ENCODE results near the gene CDH24. TPM values are rescaled to one million over a fixed set of nuclear protein-coding genes. Genes with fewer than 3 reads are reported as not detected.

CDH24 gene
- total and polyA plus RNA-seq, 4 experiments from 2014 or later, result 0.15 to 1.6 (median 0.93) TPM

- no peak for DNase-seq
- CTCF ChIA-PET (ENCODE audit: partially characterized antibody), result interaction anchor here (1.0 to 5.6 kb wide), 21 partner anchors 8 to 358 kb away, joined by 3 to 47 read pairs (median 6); partner anchors contain the start of genes ACIN1, C14orf119, CDH24 and CEBPE
- peak overlapping the region in 1 of 7 donors; percentile 59 for H3K27ac Mint-ChIP-seq
- POLR2A ChIA-PET (ENCODE audit: partially characterized antibody), result interaction anchor here (0.9 to 2.4 kb wide), 4 partner anchors 9 to 43 kb away, joined by 3 to 16 read pairs (median 4); partner anchors contain the start of genes ACIN1 and C14orf119
- Histone ChIP-seq H3K9me3 (ENCODE audit: control insufficient read depth in 1 of 2, low read length in 2 of 2) (no peaks in the 10 kb centered on the region), H3K27me3 (ENCODE audit: insufficient read depth, low read length) (no peaks in the 10 kb centered on the region), H3K4me1 (ENCODE audit: insufficient read depth, low read length) (no peaks in the 10 kb centered on the region), H3K4me3 (ENCODE audit: low read length in 2 of 2) (no peak overlapping the region), H3K36me3 (ENCODE audit: insufficient read depth, low read length) (peaks cover 83% of the 10 kb centered on the region), H3K27ac (ENCODE audit: low read depth, low read length) (no peak overlapping the region)
- no peaks in the 10 kb centered on the region for H3K27me3 Mint-ChIP-seq
- intact Hi-C loops (cut with micrococcal nuclease), result loop anchor here (1.0 to 2.0 kb wide), 3 partner anchors 9 to 109 kb away; no protein-coding TSS in a partner anchor
- H3K4me3 Mint-ChIP-seq, result no peak overlapping the region
- peaks cover 0 to 9% (median 8%) of the 10 kb centered on the region in 4 donors for H3K4me1 Mint-ChIP-seq
- H3K36me3 Mint-ChIP-seq, result peaks cover 51 to 79% of the 10 kb centered on the region in 2 donors
- no peaks in the 10 kb centered on the region for H3K9me3 Mint-ChIP-seq
Measured at GRCh38 chr14:23077962-23078361, 20.6 kb upstream of the CDH24 start.

DNA sequence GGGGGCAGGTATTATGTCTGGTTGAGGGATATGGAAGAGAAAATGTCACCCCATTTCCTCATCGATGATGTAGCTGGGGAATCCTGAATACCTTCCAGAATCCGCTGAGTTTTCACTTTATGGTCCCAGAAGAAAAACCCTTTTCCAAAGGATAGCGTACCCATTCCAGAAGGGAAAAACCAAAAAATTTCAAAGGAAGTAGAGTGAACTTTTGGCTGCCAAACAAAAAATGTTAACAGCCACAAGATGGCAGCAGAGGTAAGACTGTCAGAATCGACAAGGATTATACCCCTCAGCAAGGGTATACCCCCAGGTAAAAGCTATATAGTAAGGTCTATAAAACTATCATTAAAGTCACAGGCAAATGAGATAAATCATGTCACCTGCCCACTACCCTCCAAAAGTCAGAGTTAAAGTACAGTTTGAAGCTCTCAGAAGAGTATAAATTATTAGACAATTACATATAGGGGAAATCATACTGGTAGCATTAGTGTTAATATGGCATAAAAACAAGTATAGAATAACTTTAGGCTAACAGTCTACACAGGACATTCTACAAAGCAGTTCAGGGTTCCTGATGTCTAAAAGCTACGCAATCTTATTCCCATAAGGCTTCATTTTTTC lies 19.6 kb upstream of the CDH24 start:
- Histone ChIP-seq H3K27ac (ENCODE audit: low read depth, low read length) (no peak overlapping the region), H3K4me3 (ENCODE audit: low read length in 2 of 2) (no peak overlapping the region), H3K4me1 (ENCODE audit: insufficient read depth, low read length) (peaks cover 5% of the 10 kb centered on the region), H3K9me3 (ENCODE audit: control insufficient read depth in 1 of 2, low read length in 2 of 2) (no peaks in the 10 kb centered on the region), H3K27me3 (ENCODE audit: insufficient read depth, low read length) (no peaks in the 10 kb centered on the region), H3K36me3 (ENCODE audit: insufficient read depth, low read length) (peaks cover 87% of the 10 kb centered on the region)
- ChIA-PET CTCF (ENCODE audit: partially characterized antibody) (interaction anchor here (0.6 to 5.6 kb wide), 34 partner anchors 8 to 359 kb away, joined by 3 to 47 read pairs (median 4); partner anchors contain the start of genes ACIN1, AJUBA, C14orf119 and CDH24), POLR2A (ENCODE audit: partially characterized antibody) (interaction anchor here (1.1 to 2.4 kb wide), 6 partner anchors 8 to 277 kb away, joined by 3 to 16 read pairs (median 4); partner anchors contain the start of genes ACIN1 and C14orf119)
- intact Hi-C loops (cut with micrococcal nuclease), result loop anchor here (1.0 to 2.0 kb wide), 3 partner anchors 8 to 110 kb away; no protein-coding TSS in a partner anchor
- peaks cover 55 to 87% of the 10 kb centered on the region in 2 donors for H3K36me3 Mint-ChIP-seq
- H3K4me3 Mint-ChIP-seq, result no peak overlapping the region
- H3K4me1 Mint-ChIP-seq, result peaks cover 6 to 15% (median 10%) of the 10 kb centered on the region in 4 donors
- H3K27me3 Mint-ChIP-seq, result no peaks in the 10 kb centered on the region
- H3K27ac Mint-ChIP-seq, result peak overlapping the region in 3 of 7 donors; percentile 16 to 70 (median 57)
- DNase-seq, result peak in 4 of 5 donors; percentile 25 to 42 (median 38)
- H3K9me3 Mint-ChIP-seq, result no peaks in the 10 kb centered on the region

DNA sequence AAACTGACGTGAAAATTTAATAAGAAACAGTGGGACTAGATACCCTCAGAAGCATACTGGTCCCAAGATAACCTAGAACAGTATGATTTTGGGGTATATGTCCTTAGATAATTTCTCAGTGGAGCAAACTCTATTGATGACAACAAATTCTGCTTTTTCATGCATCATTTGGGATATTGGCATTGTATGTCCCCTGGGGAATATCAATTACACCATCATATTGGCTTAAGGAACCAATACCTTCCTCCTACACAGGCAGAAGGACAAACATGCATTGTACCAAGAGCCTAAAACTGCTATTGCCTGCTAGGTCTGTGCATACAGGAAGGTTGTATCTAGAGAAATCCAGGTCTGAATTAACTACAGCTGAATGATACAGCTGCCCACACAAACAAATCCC lies 17.6 kb upstream of the CDH24 start:
- H3K9me3 Mint-ChIP-seq, result no peaks in the 10 kb centered on the region
- H3K27ac Mint-ChIP-seq, result peak overlapping the region in 1 of 7 donors; percentile 23
- ChIA-PET CTCF (ENCODE audit: partially characterized antibody) (interaction anchor here (0.7 to 1.9 kb wide), 4 partner anchors 17 to 113 kb away, joined by 3 to 7 read pairs (median 3); partner anchors contain the start of genes ACIN1 and C14orf119), POLR2A (ENCODE audit: partially characterized antibody) (no interaction called here)
- H3K9me3 ChIP-seq (ENCODE audit: control insufficient read depth in 1 of 2, low read length in 2 of 2), result no peaks in the 10 kb centered on the region
- H3K4me1 ChIP-seq (ENCODE audit: insufficient read depth, low read length), result peaks cover 22% of the 10 kb centered on the region
- peaks cover 69% of the 10 kb centered on the region for H3K36me3 ChIP-seq (ENCODE audit: insufficient read depth, low read length)
- H3K27ac ChIP-seq (ENCODE audit: low read depth, low read length), result no peak overlapping the region
- DNase-seq, result no peak
- intact Hi-C loops (cut with micrococcal nuclease), result no loop called here
- H3K36me3 Mint-ChIP-seq, result peaks cover 39 to 78% of the 10 kb centered on the region in 2 donors
- no peaks in the 10 kb centered on the region for H3K27me3 Mint-ChIP-seq
- H3K4me3 ChIP-seq (ENCODE audit: low read length in 2 of 2), result no peak overlapping the region
- H3K27me3 ChIP-seq (ENCODE audit: insufficient read depth, low read length), result no peaks in the 10 kb centered on the region
- H3K4me3 Mint-ChIP-seq, result no peak overlapping the region
- H3K4me1 Mint-ChIP-seq, result peaks cover 17 to 25% (median 24%) of the 10 kb centered on the region in 4 donors

GRCh38 chr14:23071921-23072539 lies 14.7 kb upstream of the CDH24 start:
- Histone ChIP-seq H3K9me3 (ENCODE audit: control insufficient read depth in 1 of 2, low read length in 2 of 2) (no peaks in the 10 kb centered on the region), H3K4me1 (ENCODE audit: insufficient read depth, low read length) (peaks cover 28% of the 10 kb centered on the region), H3K4me3 (ENCODE audit: low read length in 2 of 2) (no peak overlapping the region), H3K27ac (ENCODE audit: low read depth, low read length) (peak overlapping the region; percentile 69), H3K36me3 (ENCODE audit: insufficient read depth, low read length) (peaks cover 56% of the 10 kb centered on the region), H3K27me3 (ENCODE audit: insufficient read depth, low read length) (no peaks in the 10 kb centered on the region)
- Mint-ChIP-seq H3K4me3 (peak overlapping the region; percentile 93 to 99 (median 94)), H3K27me3 (no peaks in the 10 kb centered on the region), H3K4me1 (peaks cover 21 to 36% (median 30%) of the 10 kb centered on the region in 4 donors), H3K9me3 (no peaks in the 10 kb centered on the region), H3K36me3 (peaks cover 21 to 69% of the 10 kb centered on the region in 2 donors), H3K27ac (peak overlapping the region; percentile 89 to 98 (median 95))
- POLR2A ChIA-PET (ENCODE audit: partially characterized antibody), result interaction anchor here (0.6 to 2.5 kb wide), 11 partner anchors 8 to 142 kb away, joined by 3 to 29 read pairs (median 3); partner anchors contain the start of genes ACIN1, C14orf119, CEBPE and PRMT5
- intact Hi-C loops (cut with micrococcal nuclease), result no loop called here
- CTCF ChIA-PET (ENCODE audit: partially characterized antibody), result interaction anchor here (1.1 to 3.7 kb wide), 16 partner anchors 9 to 308 kb away, joined by 3 to 40 read pairs (median 6); partner anchors contain the start of genes ACIN1, AJUBA, C14orf119 and CDH24
- no peak for DNase-seq

- H3K27ac ChIP-seq (ENCODE audit: low read depth, low read length), result peak overlapping the region; percentile 69
- no peaks in the 10 kb centered on the region for H3K27me3 ChIP-seq (ENCODE audit: insufficient read depth, low read length)
- peak overlapping the region; percentile 76 to 89 for H3K4me3 ChIP-seq (ENCODE audit: low read length in 2 of 2)
- peak; percentile 69 to 87 (median 74) for DNase-seq
- CTCF ChIA-PET (ENCODE audit: partially characterized antibody), result interaction anchor here (1.1 to 3.7 kb wide), 20 partner anchors 10 to 308 kb away, joined by 3 to 40 read pairs (median 6); partner anchors contain the start of genes ACIN1, AJUBA, C14orf119 and CDH24
- Mint-ChIP-seq H3K27ac (peak overlapping the region; percentile 89 to 98 (median 95)), H3K27me3 (no peaks in the 10 kb centered on the region), H3K4me1 (peaks cover 21 to 36% (median 30%) of the 10 kb centered on the region in 4 donors), H3K9me3 (no peaks in the 10 kb centered on the region), H3K36me3 (peaks cover 21 to 69% of the 10 kb centered on the region in 2 donors), H3K4me3 (peak overlapping the region; percentile 93 to 99 (median 94))
- H3K4me1 ChIP-seq (ENCODE audit: insufficient read depth, low read length), result peaks cover 28% of the 10 kb centered on the region
- POLR2A ChIA-PET (ENCODE audit: partially characterized antibody), result interaction anchor here (0.7 to 2.5 kb wide), 11 partner anchors 8 to 142 kb away, joined by 3 to 29 read pairs (median 3); partner anchors contain the start of genes ACIN1, C14orf119, CEBPE and PRMT5
- no peaks in the 10 kb centered on the region for H3K9me3 ChIP-seq (ENCODE audit: control insufficient read depth in 1 of 2, low read length in 2 of 2)
- intact Hi-C loops (cut with micrococcal nuclease), result no loop called here
- H3K36me3 ChIP-seq (ENCODE audit: insufficient read depth, low read length), result peaks cover 55% of the 10 kb centered on the region
Measured at GRCh38 chr14:23071244-23071920, 14.1 kb upstream of the CDH24 start.

GRCh38 chr14:23070262-23071129 lies 13.2 kb upstream of the CDH24 start:
- H3K9me3 Mint-ChIP-seq, result no peaks in the 10 kb centered on the region
- H3K4me3 ChIP-seq (ENCODE audit: low read length in 2 of 2), result peak overlapping the region; percentile 76 to 89
- H3K36me3 Mint-ChIP-seq, result peaks cover 24 to 69% of the 10 kb centered on the region in 2 donors
- CTCF ChIA-PET (ENCODE audit: partially characterized antibody), result interaction anchor here (0.7 to 3.7 kb wide), 21 partner anchors 12 to 309 kb away, joined by 3 to 40 read pairs (median 6); partner anchors contain the start of genes ACIN1, AJUBA, C14orf119 and CDH24
- H3K4me1 Mint-ChIP-seq, result peaks cover 21 to 41% (median 32%) of the 10 kb centered on the region in 4 donors
- intact Hi-C loops (cut with micrococcal nuclease), result no loop called here
- no peaks in the 10 kb centered on the region for H3K27me3 Mint-ChIP-seq
- POLR2A ChIA-PET (ENCODE audit: partially characterized antibody), result interaction anchor here (0.6 to 2.5 kb wide), 6 partner anchors 13 to 103 kb away, joined by 3 to 29 read pairs (median 4); partner anchors contain the start of genes ACIN1 and C14orf119
- no peaks in the 10 kb centered on the region for H3K27me3 ChIP-seq (ENCODE audit: insufficient read depth, low read length)
- peaks cover 54% of the 10 kb centered on the region for H3K36me3 ChIP-seq (ENCODE audit: insufficient read depth, low read length)
- H3K27ac Mint-ChIP-seq, result peak overlapping the region; percentile 89 to 98 (median 95)
- no peaks in the 10 kb centered on the region for H3K9me3 ChIP-seq (ENCODE audit: control insufficient read depth in 1 of 2, low read length in 2 of 2)
- H3K4me3 Mint-ChIP-seq, result peak overlapping the region; percentile 93 to 99 (median 94)
- peak overlapping the region; percentile 69 for H3K27ac ChIP-seq (ENCODE audit: low read depth, low read length)
- peaks cover 28% of the 10 kb centered on the region for H3K4me1 ChIP-seq (ENCODE audit: insufficient read depth, low read length)
- no peak for DNase-seq

All from CD4-positive, alpha-beta memory T cell (primary cell).